ENCODE results near the gene PAK5.

GRCh38 chr20:9508240-9508661 is 330.6 kb downstream of the PAK5 start:
- TF ChIP-seq CTCF (IDR thresholded peaks at IDR 0.05) (no peak), EZH2 (IDR thresholded peaks at IDR 0.05; ENCODE audit: borderline replicate concordance, insufficient read depth, low read depth, low read length, poor library complexity, severe bottlenecking) (no peak)

Data from B cell (primary cell).